Loucy (cell line): Measurements from ENCODE around the gene RHOB.

Source experiments
- H2AFZ ChIP-seq: fragments of 200-600 bp; sonication (generic); 2 replicates; pipeline ENCODE4 v1.6.0; 2016; ENCODE audit warnings: antibody characterized with exemption, mild to moderate bottlenecking, low read length, moderate library complexity
- H3F3A ChIP-seq: fragments of 200-600 bp; 2 replicates; pipeline ENCODE4 v1.6.0; 2016; ENCODE audit warnings: antibody characterized with exemption, low read depth, mild to moderate bottlenecking
- H3K27me3 ChIP-seq: fragments of 200-600 bp; sonication (generic); 2 replicates; pipeline ENCODE4 v1.6.1; 2014; ENCODE audit warnings: low read length, mild to moderate bottlenecking; ENCODE audit not compliant: insufficient read depth, poor library complexity, severe bottlenecking
- H3K36me3 ChIP-seq: fragments of 200-600 bp; sonication (generic); 2 replicates; pipeline ENCODE4 v1.6.1; 2016; ENCODE audit warnings: low read length; ENCODE audit not compliant: insufficient read depth
- H3K4me1 ChIP-seq: fragments of 200-600 bp; sonication (generic); 2 replicates; pipeline ENCODE4 v1.5.1; 2014; ENCODE audit warnings: low read length, mild to moderate bottlenecking; ENCODE audit not compliant: insufficient read depth, poor library complexity, severe bottlenecking
- H3K4me2 ChIP-seq: fragments of 200-600 bp; sonication (generic); 2 replicates; pipeline ENCODE4 v1.6.0; 2014; ENCODE audit warnings: antibody characterized with exemption, low read length, low read depth, mild to moderate bottlenecking; ENCODE audit not compliant: poor library complexity, severe bottlenecking
- H3K4me3 ChIP-seq: fragments of 200-600 bp; sonication (generic); 2 replicates; pipeline ENCODE4 v1.5.1; 2014; ENCODE audit warnings: low read length, mild to moderate bottlenecking, mixed read lengths; ENCODE audit not compliant: poor library complexity, severe bottlenecking
- H3K79me2 ChIP-seq: fragments of 200-600 bp; sonication (generic); 2 replicates; pipeline ENCODE4 v1.6.1; 2014; ENCODE audit warnings: low read length; ENCODE audit not compliant: insufficient read depth
- H3K9ac ChIP-seq: fragments of 200-600 bp; sonication (generic); 2 replicates; pipeline ENCODE4 v1.6.0; 2014; ENCODE audit warnings: mild to moderate bottlenecking, low read depth, low read length, moderate library complexity; ENCODE audit not compliant: poor library complexity, severe bottlenecking
- H3K9me2 ChIP-seq: fragments of 200-600 bp; sonication (generic); replicated peaks from 2 replicates; pipeline ENCODE4 v1.6.1; 2016; ENCODE audit warnings: low read depth, low read length, mixed read lengths
- H3K9me3 ChIP-seq: fragments of 200-600 bp; sonication (generic); 2 replicates; pipeline ENCODE4 v1.6.1; 2014; ENCODE audit warnings: mild to moderate bottlenecking, antibody characterized with exemption, low read length, low read depth; ENCODE audit not compliant: insufficient read depth
- H4K20me1 ChIP-seq: fragments of 200-600 bp; sonication (generic); 2 replicates; pipeline ENCODE4 v1.6.0; 2014; ENCODE audit warnings: antibody characterized with exemption, low read length, mild to moderate bottlenecking; ENCODE audit not compliant: insufficient read depth, poor library complexity, severe bottlenecking
- CTCF ChIP-seq: fragments of 200-600 bp; sonication (generic); conservative IDR thresholded peaks from 2 replicates; pipeline ENCODE4 v1.5.1; 2014; ENCODE audit warnings: mild to moderate bottlenecking, antibody characterized with exemption, low read length
- EZH2phosphoT487 ChIP-seq: fragments of 200-600 bp; IDR thresholded peaks from 2 replicates; pipeline ENCODE4 v1.6.1; 2018; ENCODE audit warnings: antibody characterized with exemption, mild to moderate bottlenecking, moderate library complexity, borderline replicate concordance

RHOB gene

DNA sequence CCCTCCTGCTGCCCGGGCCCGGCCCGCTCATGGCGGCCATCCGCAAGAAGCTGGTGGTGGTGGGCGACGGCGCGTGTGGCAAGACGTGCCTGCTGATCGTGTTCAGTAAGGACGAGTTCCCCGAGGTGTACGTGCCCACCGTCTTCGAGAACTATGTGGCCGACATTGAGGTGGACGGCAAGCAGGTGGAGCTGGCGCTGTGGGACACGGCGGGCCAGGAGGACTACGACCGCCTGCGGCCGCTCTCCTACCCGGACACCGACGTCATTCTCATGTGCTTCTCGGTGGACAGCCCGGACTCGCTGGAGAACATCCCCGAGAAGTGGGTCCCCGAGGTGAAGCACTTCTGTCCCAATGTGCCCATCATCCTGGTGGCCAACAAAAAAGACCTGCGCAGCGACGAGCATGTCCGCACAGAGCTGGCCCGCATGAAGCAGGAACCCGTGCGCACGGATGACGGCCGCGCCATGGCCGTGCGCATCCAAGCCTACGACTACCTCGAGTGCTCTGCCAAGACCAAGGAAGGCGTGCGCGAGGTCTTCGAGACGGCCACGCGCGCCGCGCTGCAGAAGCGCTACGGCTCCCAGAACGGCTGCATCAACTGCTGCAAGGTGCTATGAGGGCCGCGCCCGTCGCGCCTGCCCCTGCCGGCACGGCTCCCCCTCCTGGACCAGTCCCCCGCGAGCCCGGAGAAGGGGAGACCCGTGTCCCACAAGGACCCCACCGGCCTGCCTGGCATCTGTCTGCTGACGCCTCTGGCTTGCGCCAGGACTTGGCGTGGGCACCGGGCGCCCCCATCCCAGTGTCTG lies 767 bp downstream of the RHOB start:
- Histone ChIP-seq H2AFZ (no peak overlapping the region), H4K20me1 (no peaks in the 10 kb centered on the region), H3K9me2 (no peaks in the 10 kb centered on the region), H3K4me3 (no peak overlapping the region), H3K4me2 (no peak overlapping the region), H3K36me3 (no peaks in the 10 kb centered on the region), H3K9me3 (no peaks in the 10 kb centered on the region), H3F3A (no peaks in the 10 kb centered on the region), H3K79me2 (no peaks in the 10 kb centered on the region), H3K4me1 (peaks cover 26% of the 10 kb centered on the region), H3K9ac (no peak overlapping the region), H3K27me3 (no peaks in the 10 kb centered on the region)
- TF ChIP-seq CTCF (no peak), EZH2phosphoT487 (no peak)

- peaks cover 26% of the 10 kb centered on the region for H3K4me1 ChIP-seq
- no peak for TF ChIP-seq CTCF
- no peaks in the 10 kb centered on the region for H3F3A ChIP-seq
- no peak overlapping the region for H3K4me2 ChIP-seq
- no peak overlapping the region for H2AFZ ChIP-seq
- H3K4me3 ChIP-seq = no peak overlapping the region
- H3K9me2 ChIP-seq = no peaks in the 10 kb centered on the region
- H4K20me1 ChIP-seq = no peaks in the 10 kb centered on the region
- no peak overlapping the region for H3K9ac ChIP-seq
- no peaks in the 10 kb centered on the region for H3K9me3 ChIP-seq
- no peaks in the 10 kb centered on the region for H3K79me2 ChIP-seq
- no peaks in the 10 kb centered on the region for H3K36me3 ChIP-seq
- H3K27me3 ChIP-seq = no peaks in the 10 kb centered on the region
Observed at GRCh38 chr2:20448246-20448976, 1.5 kb downstream of the RHOB start.

DNA sequence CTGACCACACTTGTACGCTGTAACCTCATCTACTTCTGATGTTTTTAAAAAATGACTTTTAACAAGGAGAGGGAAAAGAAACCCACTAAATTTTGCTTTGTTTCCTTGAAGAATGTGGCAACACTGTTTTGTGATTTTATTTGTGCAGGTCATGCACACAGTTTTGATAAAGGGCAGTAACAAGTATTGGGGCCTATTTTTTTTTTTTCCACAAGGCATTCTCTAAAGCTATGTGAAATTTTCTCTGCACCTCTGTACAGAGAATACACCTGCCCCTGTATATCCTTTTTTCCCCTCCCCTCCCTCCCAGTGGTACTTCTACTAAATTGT lies 2.1 kb downstream of the RHOB start:
- TF ChIP-seq CTCF = no peak
- no peak for TF ChIP-seq EZH2phosphoT487
- Histone ChIP-seq H3K4me1 (peaks cover 26% of the 10 kb centered on the region), H3K9me2 (no peaks in the 10 kb centered on the region), H3K9ac (no peak overlapping the region), H3K36me3 (no peaks in the 10 kb centered on the region), H3K79me2 (no peaks in the 10 kb centered on the region), H4K20me1 (no peaks in the 10 kb centered on the region), H3K4me3 (no peak overlapping the region), H3K9me3 (no peaks in the 10 kb centered on the region), H3F3A (no peaks in the 10 kb centered on the region), H3K4me2 (no peak overlapping the region), H2AFZ (no peak overlapping the region), H3K27me3 (no peaks in the 10 kb centered on the region)
